GM21529 (cell line): ENCODE data around the gene HOXA5.
A peak's percentile ranks its signal among the peaks of the same experiment; 100 is the strongest.

Experiments used
- ATAC-seq: cut with Tn5 transposase; IDR thresholded peaks from one replicate; pipeline ENCODE4 v1.9.1; 2021; ENCODE audit not compliant: unreplicated experiment

The HOXA5 gene

DNA sequence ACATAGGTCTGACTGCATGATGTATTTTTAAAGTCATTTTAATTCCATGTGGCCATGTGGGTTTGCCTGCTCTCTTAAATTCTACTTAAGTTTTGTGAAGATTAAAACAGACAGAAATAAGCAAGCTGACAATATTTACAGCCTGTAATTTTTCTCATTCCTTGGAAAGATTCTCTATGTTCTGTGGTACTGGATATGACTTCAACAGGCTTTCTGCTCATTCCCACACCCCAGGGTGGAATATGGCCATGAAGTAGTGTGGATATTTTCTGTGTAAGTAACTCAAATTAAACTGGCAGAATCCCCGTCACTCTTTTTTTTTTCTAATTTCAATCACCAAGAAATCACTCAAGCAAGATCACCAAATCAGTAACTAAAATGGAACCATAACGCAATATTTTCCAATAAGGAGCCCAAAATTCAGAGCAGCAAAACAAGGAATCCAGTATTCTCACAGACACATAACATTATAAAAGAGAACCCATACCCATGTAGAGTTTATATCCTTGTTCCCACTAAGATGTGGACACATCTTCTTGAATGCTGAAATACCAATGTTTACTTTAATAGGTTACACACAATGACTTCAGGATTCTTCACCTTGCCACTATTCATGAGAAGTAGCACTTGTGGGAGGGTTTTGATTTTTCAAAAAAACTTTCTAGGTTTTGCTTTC, 5.7 kb downstream of the HOXA5 start:
- ATAC-seq: no peak

DNA sequence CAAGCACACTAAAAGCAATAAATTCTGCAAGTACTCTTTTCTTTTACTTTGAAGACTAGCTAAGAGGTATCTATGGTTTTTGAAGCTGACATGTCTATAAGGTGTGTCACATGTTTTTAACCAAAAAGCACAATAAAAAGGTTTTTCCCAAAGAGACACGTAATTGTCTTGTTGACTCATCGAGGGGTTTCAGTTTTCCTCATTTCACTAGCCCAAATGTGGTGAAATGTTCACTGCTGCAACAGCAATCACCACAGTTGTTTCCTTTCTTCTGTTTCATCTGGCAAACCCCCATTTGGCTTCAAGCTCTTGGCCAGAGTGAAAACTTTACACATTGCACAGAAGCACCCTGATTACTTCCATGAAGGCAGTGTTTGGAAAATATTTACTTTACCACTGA, 9.1 kb downstream of the HOXA5 start:
- peak; percentile 50 for ATAC-seq

DNA sequence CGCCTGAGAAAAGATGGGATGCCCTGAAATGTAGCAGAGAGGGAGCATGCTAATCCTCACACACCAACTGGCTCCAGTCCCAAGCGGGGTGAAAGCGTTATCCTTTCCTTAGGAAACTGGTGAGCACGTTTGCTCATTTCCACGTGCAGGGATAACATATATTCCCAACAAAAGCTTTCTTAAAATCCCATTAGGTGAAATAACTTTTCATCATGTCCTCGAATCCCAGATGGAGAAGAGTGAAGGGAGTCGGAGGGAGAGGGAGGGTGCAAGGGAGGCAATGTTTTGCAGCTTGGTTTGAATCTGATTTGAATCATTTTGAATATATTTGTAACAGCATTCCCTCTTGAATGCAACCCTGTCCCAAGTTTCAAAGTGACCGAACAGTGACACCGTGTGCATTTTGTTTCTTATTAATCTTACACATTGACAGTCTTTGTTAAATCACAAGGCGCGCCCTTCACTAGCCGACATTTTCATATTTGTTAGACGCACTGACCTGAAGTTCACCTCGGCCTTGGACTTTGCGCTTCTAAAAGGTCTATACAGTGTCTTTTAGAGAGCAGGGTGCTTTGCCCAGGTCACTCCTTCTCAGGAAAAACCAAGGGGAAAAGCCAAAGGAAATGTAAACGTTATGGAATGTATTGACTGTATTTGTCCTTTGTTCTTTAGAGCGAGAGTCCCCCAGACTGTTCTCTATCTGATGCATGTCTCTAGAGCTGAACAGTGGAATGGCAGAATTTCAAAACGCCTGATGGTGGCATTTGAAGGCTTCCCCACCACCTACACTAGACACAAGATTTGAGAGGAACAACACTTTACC, 9.9 kb downstream of the HOXA5 start:
- no peak for ATAC-seq

DNA sequence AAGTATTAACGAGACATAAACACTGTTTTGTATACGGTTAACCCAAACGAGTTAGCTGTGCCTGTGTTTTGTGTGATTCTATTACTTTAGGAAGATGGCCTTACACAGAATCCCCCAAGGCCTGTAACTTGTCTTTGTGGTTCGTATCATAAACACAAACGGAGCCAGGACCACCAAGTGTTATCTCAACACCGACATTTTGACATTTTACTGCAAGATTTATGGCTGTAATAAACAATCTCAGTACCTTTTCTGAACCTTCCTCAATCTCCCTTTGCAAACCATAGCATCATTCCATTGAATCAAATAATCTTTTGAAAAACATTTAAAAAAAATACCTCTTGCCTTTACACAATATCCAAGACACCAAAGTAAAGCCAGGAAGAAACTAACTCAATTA, 10.5 kb downstream of the HOXA5 start:
- ATAC-seq: no peak

DNA sequence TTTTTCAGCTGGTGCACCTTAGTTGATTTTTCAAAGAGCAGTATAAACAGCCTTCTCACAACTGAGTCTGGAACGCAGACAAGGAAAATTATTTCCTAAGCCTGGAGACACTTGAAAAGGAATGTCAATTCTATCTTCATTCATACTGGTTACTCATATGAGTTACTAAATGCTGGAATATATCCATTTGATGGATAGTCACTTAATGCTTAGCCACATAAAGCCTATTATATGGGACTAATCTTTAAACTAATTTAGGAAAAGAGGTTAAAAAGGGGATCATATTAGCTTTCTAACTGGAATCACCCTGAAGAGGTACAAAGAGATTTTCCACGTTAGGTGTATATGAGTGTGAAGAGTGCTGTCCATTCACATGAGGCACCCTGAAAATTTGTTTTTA, 11.3 kb downstream of the HOXA5 start:
- ATAC-seq: no peak

DNA sequence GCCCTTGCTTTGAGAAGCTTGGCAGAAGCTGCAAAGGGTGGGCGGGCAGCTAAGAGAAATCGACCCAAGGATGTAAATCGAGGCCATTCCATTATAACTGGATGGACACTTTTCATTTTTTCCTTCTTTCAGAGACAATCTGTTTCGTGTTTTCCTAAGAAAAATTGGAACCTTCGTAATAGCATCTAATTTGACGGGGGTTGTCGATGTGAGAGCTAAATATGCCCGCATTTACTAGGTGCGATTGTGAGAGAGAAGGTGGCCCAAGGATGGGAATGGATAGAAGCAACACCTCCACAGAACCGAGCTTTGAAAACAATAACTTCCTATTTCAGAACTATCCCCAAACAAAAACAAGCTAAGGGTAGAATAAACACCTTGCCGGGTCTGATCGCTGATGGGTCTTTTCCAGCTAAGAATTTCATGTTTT, 12.1 kb downstream of the HOXA5 start:
- no peak for ATAC-seq

DNA sequence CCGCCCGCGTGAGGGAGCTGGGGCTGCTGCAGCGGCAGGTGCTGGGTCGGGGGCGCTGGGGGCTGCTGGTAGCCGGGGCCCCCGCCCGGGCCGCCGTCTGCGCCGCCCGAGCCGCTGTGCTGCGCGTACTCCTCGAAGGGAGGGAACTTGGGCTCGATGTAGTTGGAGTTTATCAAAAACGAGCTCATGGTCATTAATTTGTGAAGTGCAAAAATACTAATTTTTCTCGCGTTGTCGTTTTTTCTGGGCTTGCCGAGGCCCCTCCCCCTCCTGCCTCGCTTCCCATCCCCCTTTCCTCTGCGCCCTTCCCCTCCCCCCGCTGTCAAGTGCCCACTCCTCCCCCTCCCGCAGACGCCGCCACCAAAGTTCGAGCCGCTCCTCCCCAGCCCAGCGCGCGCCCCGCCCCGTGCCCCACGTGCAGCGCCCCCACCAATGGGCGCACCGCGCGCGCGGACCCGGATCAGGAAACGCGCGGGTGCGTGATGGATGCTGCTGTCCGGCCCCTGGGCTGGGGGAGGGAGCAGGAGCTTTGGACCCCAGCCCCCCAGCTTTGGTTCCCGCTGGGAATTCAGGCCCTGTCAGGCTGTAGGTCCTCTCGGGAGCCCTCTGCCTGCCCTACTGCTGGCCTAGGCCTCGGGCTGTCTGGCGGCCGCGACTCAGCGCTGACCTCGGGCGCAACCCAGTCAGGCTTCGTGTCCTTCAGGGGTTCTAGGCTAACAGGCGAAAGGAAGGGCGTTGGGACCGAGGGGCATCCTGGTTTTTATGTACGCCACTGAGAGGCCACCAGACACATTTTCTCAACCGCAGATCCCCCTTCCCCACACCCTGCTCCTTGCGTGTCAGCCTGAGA, 12.7 kb downstream of the HOXA5 start, which contains the start of gene HOXA4:
Gene HOXA4, minus strand, starts transcription at position 218 of the 850 bp plus-strand sequence. Its CDS starts 24 bp downstream, at position 194.
- ATAC-seq: peak; percentile 73

DNA sequence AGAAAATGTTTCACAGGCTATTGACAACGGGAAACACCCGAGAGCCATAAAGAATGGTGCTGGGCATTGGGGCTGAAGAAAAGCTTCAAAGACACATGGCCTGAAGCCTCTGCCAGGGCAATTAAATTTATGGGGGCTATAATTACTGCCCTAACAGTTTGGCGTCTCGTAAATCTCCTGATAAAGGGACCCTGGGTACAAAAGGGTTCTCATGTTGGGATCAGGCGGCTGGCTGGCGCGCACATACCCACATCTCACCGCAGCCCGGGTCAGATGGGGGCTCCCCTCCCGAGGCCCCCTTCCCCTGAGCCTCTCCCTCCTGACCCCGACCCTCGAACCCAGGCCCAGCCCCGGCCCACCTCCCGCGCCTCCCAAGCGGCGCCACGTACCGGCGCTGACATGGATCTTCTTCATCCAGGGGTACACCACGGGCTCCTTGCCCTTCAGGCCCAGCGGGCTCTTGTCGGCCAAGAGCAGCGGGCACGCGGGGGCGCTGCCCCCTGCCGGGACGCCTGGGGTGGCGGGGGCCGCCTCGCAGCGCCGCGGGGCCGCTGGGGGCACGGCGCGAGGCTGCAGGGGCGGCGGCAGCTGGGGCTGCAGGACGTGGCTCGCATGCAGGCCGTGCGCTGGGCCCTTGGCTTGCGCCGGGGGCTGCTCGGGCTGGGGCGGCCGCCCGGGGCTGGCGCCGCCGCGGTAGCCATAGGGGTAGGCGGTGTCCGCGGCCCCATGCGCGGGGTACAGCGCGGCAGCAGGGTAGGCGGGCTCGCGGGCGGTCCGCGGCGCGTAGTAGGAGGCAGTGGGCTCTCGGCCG, 13.5 kb downstream of the HOXA5 start:
- ATAC-seq: no peak

DNA sequence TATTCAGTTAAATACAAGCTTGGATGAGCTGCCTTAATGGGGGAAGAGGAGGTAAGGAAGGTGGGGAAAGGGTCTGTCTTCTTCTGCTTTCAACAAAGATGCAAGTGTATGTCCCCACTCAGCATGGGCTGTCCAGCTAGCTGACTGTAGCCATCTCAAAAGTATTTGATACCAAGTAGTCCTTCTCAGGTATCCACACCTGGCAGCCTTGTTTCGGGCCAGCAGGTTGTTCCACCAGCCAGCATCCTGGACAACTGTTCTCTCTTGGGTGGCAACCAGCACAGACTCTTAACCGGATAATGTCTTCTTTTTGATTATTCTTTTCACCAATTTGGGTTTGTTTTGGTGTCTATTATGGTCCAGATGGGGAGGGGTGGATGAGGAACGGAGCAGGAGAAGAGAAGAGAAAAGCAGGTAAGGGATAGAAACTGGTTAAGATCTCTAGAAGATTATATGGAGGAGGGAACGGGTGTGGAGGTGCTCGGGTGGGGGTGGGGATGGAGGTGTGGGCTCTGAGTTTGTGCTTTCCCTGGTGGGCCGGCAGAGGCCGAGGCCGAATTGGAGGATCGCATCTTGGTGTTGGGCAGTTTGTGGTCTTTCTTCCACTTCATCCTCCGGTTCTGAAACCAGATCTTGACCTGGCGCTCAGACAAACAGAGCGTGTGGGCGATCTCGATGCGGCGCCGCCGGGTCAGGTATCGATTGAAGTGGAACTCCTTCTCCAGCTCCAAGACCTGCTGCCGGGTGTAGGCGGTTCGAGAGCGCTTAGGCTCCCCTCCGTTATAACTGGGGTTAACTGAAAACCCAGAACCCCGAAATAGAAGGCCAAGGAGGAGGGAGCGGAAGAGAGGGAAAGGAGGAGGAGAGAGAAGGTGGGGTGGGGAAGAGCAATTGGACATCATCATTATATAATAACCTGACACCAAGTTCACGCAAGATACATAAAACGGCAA, 14.4 kb downstream of the HOXA5 start:
- no peak for ATAC-seq

DNA sequence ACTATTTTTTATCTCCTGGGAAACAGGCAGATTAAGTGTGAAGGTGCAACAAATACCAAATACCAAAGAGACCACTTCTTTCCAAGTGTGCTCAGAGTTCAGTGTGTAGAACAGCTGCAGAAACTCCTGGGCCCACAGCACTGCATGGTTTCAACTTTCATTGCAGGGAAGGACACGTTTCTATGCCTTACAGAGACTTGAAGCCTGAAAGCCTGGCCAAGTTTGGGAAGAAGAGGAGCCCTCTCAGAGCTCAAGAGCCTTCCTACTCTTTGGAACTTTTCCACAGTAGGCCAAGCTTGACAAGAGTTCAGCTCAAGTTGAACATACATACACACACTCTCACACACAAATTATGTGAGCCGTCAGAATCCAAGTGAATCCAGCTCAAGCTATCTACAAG, 15.4 kb downstream of the HOXA5 start:
- ATAC-seq: no peak

DNA sequence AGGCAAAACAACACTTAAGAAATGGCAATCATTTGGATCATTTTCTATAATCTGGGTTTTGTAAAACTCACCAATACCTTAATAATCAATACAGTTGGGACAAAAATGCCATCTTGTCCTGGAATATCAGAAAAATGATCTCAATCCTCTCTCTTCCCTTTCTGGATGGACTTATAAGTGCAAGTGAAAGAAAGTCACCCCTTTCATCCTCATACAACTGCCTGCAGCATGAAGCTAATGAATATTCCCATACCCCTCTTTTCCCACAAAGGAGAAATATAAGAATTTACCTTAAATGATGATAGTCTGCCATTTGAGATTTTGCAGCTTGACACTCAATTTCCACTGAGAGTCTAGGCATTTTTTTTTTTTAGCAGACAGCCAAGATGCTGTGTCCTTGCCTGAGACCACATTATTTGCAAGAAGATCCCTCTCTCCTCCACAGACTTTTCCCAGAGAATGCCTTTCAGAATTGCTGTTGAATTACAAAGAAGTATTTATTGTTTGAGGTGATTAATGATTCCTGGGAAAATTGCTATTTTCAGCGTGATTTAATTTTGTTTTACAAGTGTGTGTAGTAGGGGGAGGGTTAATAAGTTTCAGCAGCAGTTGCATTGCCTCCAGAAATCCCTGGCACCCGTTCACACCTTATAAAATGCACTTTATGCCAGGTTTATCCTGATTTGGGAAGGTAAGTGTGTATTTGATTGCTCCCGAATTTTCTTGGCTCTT, 16.7 kb downstream of the HOXA5 start:
- no peak for ATAC-seq

DNA sequence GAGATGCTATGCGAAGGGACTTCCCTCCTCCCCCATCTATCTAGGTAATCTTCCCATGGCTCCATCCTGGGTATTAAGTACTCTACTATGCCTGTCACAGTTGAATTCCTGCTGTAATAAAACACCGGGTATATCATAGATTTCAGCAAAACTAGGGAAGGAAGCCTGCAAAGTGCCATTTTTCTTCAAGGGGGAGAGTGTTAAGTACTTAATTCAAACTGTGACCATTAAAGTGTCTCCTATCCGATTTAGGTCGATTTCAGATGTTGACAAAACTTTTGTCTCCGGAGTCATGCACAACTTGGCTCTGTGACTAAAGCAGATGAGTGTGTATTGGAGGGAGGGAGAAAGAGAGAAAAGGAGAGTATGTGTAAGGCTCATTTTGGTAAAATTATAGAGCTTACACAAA, 17.5 kb downstream of the HOXA5 start:
- no peak for ATAC-seq

DNA sequence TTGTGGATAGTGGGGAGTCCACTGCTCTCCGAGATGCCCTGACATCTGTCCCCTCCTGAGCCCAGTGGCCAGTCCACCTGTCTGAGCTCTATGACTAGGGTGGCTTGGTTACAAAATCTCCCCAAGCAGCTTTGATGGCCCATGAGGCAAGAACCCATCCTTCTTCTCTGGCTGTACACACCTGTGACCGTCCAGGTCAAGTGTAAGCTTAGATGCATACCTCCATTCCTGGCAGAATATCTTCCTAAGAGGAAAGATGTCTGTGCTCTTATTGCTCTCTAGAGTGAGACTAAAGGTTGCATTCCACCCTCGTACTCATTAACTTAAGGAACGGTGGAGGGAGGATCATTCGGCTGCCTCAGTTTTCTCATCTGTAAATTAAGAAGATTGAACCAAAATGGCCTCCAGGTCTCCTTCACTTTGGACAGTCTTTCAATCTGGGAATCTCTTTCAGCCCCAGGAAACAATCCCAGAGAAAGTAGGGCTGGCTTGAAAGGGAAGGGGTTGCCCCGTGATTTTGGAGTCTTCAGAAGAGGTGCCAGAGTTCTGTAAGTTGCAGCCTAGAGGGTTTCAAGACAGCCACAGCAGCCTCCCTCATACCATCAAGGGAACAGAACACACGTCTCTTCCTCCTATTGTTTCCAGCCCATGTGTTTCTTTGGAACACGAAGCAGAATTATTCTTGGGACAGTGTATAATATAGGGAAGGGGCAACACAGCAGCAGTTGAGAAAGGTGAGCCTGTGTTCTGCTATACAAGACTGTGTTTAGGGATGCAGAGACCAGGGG, 18.4 kb downstream of the HOXA5 start:
- no peak for ATAC-seq

DNA sequence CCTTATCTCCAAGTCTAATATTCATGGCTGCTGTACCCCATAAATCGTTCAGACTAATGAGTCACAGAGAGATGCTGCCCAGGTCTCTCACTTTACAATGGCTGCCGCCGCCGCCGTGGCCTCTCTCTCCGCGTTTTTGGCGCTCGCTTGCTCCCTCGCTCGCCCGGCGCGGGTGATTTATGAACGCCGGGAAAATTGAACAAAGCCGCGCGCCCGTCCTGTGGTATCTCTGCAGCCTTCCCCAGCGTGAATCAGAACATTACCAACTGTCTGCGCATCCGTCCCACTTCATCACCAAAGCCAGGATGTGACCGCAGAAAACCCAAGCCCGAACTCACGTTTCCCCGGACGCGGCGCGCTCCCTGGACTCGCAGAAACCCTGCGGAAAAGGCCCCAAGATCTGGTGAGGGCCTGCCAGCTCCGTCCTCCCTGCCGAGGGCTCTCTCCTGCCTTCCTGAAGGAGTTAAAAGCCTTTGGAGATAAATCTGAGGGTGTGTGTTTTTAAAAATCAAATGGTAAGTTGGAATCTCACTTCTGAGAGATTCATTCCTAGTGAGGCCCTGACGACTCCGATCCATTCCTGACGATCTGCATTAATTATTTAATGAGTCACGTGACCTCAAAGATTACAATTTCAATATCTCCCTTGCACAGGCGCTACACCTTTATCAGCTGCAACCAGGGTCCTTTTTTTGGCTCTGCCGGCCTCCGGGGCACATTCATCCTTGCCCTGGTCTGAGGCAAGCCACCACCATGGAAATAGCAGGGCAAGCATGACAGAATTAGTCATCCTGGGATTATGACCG, 19.2 kb downstream of the HOXA5 start:
- ATAC-seq: no peak

DNA sequence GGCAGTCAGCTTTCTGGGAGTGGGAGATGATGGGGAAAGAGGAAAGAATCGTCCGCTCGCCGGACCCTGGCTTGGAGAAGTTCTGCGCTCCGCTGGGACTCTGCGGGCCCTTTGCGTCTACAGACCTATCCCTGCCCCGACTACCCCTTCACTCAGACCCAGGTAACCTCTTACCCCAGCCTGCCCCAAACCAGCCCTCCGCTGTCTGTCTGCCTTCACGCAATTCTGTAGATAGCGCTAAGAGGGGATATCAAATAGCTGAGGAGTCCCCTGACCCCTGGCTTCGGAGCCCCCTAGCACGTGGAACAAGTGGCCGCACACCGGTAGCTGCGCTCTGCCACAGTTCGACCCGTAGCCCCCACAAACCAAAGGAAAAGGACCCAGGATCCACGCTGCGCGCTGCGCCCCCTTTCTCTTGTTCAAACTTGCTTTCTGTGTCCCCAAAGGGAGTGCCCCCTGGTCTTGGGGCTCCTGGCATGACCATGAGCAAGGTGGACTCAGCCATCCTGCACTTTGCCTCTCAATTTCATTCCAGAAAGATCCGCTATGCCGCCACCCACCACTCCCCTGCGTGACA, 19.9 kb downstream of the HOXA5 start:
- no peak for ATAC-seq

DNA sequence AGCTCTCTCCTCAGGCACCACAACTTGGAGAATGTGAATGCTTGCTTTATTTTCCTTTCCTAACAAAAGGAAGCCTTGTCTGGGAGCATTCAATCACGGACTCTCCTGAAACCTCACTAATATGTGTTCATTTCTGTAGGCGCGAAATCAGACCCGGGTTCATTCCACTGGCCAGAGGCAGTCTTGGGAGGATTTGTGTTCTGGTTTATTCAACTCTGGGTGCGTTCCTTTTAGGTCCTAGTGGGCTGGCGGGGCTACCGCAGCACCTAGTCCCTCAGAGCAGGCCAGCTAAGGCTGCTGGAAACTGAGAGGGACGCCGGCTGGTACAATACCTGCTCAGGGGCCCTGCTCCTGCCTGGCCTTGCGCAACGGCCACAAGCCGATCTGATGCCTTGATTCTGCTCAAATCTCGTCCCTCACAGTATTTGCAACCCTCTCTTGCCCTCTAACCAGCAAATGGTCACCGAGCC, 20.4 kb downstream of the HOXA5 start:
- no peak for ATAC-seq
